Loucy (cell line): ENCODE results near the gene ZNF543.
"Not testable (repeated sequence)": the region's sequence is repeated elsewhere in the genome, so short reads cannot be mapped to it uniquely, and the experiment has no call there.

ENCODE experiments used
- H2AFZ ChIP-seq: fragments of 200-600 bp; sonication (generic); 2 replicates; pipeline ENCODE4 v1.6.0; 2016; ENCODE audit warnings: antibody characterized with exemption, mild to moderate bottlenecking, low read length, moderate library complexity
- H3F3A ChIP-seq: fragments of 200-600 bp; 2 replicates; pipeline ENCODE4 v1.6.0; 2016; ENCODE audit warnings: antibody characterized with exemption, low read depth, mild to moderate bottlenecking
- H3K27me3 ChIP-seq: fragments of 200-600 bp; sonication (generic); 2 replicates; pipeline ENCODE4 v1.6.1; 2014; ENCODE audit warnings: low read length, mild to moderate bottlenecking; ENCODE audit not compliant: insufficient read depth, poor library complexity, severe bottlenecking
- H3K36me3 ChIP-seq: fragments of 200-600 bp; sonication (generic); 2 replicates; pipeline ENCODE4 v1.6.1; 2016; ENCODE audit warnings: low read length; ENCODE audit not compliant: insufficient read depth
- H3K4me1 ChIP-seq: fragments of 200-600 bp; sonication (generic); 2 replicates; pipeline ENCODE4 v1.5.1; 2014; ENCODE audit warnings: low read length, mild to moderate bottlenecking; ENCODE audit not compliant: insufficient read depth, poor library complexity, severe bottlenecking
- H3K4me2 ChIP-seq: fragments of 200-600 bp; sonication (generic); 2 replicates; pipeline ENCODE4 v1.6.0; 2014; ENCODE audit warnings: antibody characterized with exemption, low read length, low read depth, mild to moderate bottlenecking; ENCODE audit not compliant: poor library complexity, severe bottlenecking
- H3K4me3 ChIP-seq: fragments of 200-600 bp; sonication (generic); 2 replicates; pipeline ENCODE4 v1.5.1; 2014; ENCODE audit warnings: low read length, mild to moderate bottlenecking, mixed read lengths; ENCODE audit not compliant: poor library complexity, severe bottlenecking
- H3K79me2 ChIP-seq: fragments of 200-600 bp; sonication (generic); 2 replicates; pipeline ENCODE4 v1.6.1; 2014; ENCODE audit warnings: low read length; ENCODE audit not compliant: insufficient read depth
- H3K9ac ChIP-seq: fragments of 200-600 bp; sonication (generic); 2 replicates; pipeline ENCODE4 v1.6.0; 2014; ENCODE audit warnings: mild to moderate bottlenecking, low read depth, low read length, moderate library complexity; ENCODE audit not compliant: poor library complexity, severe bottlenecking
- H3K9me2 ChIP-seq: fragments of 200-600 bp; sonication (generic); replicated peaks from 2 replicates; pipeline ENCODE4 v1.6.1; 2016; ENCODE audit warnings: low read depth, low read length, mixed read lengths
- H3K9me3 ChIP-seq: fragments of 200-600 bp; sonication (generic); 2 replicates; pipeline ENCODE4 v1.6.1; 2014; ENCODE audit warnings: mild to moderate bottlenecking, antibody characterized with exemption, low read length, low read depth; ENCODE audit not compliant: insufficient read depth
- H4K20me1 ChIP-seq: fragments of 200-600 bp; sonication (generic); 2 replicates; pipeline ENCODE4 v1.6.0; 2014; ENCODE audit warnings: antibody characterized with exemption, low read length, mild to moderate bottlenecking; ENCODE audit not compliant: insufficient read depth, poor library complexity, severe bottlenecking
- CTCF ChIP-seq: fragments of 200-600 bp; sonication (generic); conservative IDR thresholded peaks from 2 replicates; pipeline ENCODE4 v1.5.1; 2014; ENCODE audit warnings: mild to moderate bottlenecking, antibody characterized with exemption, low read length
- EZH2phosphoT487 ChIP-seq: fragments of 200-600 bp; IDR thresholded peaks from 2 replicates; pipeline ENCODE4 v1.6.1; 2018; ENCODE audit warnings: antibody characterized with exemption, mild to moderate bottlenecking, moderate library complexity, borderline replicate concordance

The ZNF543 gene

GRCh38 chr19:57374179-57374578, 53.9 kb downstream of the ZNF543 start:
- Histone ChIP-seq H3F3A (no peaks in the 10 kb centered on the region), H3K79me2 (no peaks in the 10 kb centered on the region), H3K36me3 (peaks cover 24% of the 10 kb centered on the region; the same call in 1 of the 2 replicates), H3K9me3 (no peaks in the 10 kb centered on the region; the same call in 1 of the 2 replicates), H2AFZ (no peak overlapping the region), H3K9ac (no peak overlapping the region), H3K4me1 (no peaks in the 10 kb centered on the region), H4K20me1 (no peaks in the 10 kb centered on the region), H3K9me2 (no peaks in the 10 kb centered on the region), H3K4me2 (no peak overlapping the region), H3K4me3 (no peak overlapping the region), H3K27me3 (no peaks in the 10 kb centered on the region)
- TF ChIP-seq CTCF (no peak), EZH2phosphoT487 (no peak)

GRCh38 chr19:57374647-57375046, 54.4 kb downstream of the ZNF543 start:
- not testable (repeated sequence) for H3K4me1 ChIP-seq, H3F3A ChIP-seq, H3K27me3 ChIP-seq, H3K9me3 ChIP-seq, H3K9me2 ChIP-seq, H3K4me2 ChIP-seq, H3K9ac ChIP-seq, H2AFZ ChIP-seq, H3K79me2 ChIP-seq, H4K20me1 ChIP-seq, H3K4me3 ChIP-seq
- H3K36me3 ChIP-seq = peaks cover 24% of the 10 kb centered on the region; the same call in 1 of the 2 replicates

GRCh38 chr19:57376151-57376550, 55.9 kb downstream of the ZNF543 start:
- no peaks in the 10 kb centered on the region for H4K20me1 ChIP-seq
- no peaks in the 10 kb centered on the region for H3K27me3 ChIP-seq
- H2AFZ ChIP-seq = no peak overlapping the region
- H3K9ac ChIP-seq = no peak overlapping the region
- no peaks in the 10 kb centered on the region for H3K4me1 ChIP-seq
- H3K79me2 ChIP-seq = no peaks in the 10 kb centered on the region
- H3K36me3 ChIP-seq = peaks cover 24% of the 10 kb centered on the region; the same call in 1 of the 2 replicates
- H3K9me2 ChIP-seq = no peaks in the 10 kb centered on the region
- no peak overlapping the region for H3K4me3 ChIP-seq
- H3K4me2 ChIP-seq = no peak overlapping the region
- TF ChIP-seq CTCF = no peak
- no peak for TF ChIP-seq EZH2phosphoT487
- no peaks in the 10 kb centered on the region; the same call in 1 of the 2 replicates for H3K9me3 ChIP-seq
- no peaks in the 10 kb centered on the region for H3F3A ChIP-seq

- TF ChIP-seq CTCF = no peak
- no peak for TF ChIP-seq EZH2phosphoT487
- no peak overlapping the region for H3K9ac ChIP-seq
- H3K27me3 ChIP-seq = no peaks in the 10 kb centered on the region
- H2AFZ ChIP-seq = no peak overlapping the region
- H3K9me2 ChIP-seq = no peaks in the 10 kb centered on the region
- no peaks in the 10 kb centered on the region for H3K4me1 ChIP-seq
- H3K4me3 ChIP-seq = no peak overlapping the region
- H3K4me2 ChIP-seq = no peak overlapping the region
- H4K20me1 ChIP-seq = no peaks in the 10 kb centered on the region
- no peaks in the 10 kb centered on the region for H3F3A ChIP-seq
- no peaks in the 10 kb centered on the region for H3K79me2 ChIP-seq
- H3K9me3 ChIP-seq = no peaks in the 10 kb centered on the region; the same call in 1 of the 2 replicates
- peaks cover 23% of the 10 kb centered on the region; the same call in 1 of the 2 replicates for H3K36me3 ChIP-seq
Measured at GRCh38 chr19:57377498-57378146, 57.4 kb downstream of the ZNF543 start.
